ENCODE results near the gene HOTAIR. TPM values are rescaled to one million over a fixed set of nuclear protein-coding genes. Genes with fewer than 3 reads are reported as not detected.
A peak's percentile ranks its signal among the peaks of the same experiment; 100 is the strongest.

Gene HOTAIR
- total RNA-seq, 1 experiment from 2014 or later, result 5.5 TPM

DNA sequence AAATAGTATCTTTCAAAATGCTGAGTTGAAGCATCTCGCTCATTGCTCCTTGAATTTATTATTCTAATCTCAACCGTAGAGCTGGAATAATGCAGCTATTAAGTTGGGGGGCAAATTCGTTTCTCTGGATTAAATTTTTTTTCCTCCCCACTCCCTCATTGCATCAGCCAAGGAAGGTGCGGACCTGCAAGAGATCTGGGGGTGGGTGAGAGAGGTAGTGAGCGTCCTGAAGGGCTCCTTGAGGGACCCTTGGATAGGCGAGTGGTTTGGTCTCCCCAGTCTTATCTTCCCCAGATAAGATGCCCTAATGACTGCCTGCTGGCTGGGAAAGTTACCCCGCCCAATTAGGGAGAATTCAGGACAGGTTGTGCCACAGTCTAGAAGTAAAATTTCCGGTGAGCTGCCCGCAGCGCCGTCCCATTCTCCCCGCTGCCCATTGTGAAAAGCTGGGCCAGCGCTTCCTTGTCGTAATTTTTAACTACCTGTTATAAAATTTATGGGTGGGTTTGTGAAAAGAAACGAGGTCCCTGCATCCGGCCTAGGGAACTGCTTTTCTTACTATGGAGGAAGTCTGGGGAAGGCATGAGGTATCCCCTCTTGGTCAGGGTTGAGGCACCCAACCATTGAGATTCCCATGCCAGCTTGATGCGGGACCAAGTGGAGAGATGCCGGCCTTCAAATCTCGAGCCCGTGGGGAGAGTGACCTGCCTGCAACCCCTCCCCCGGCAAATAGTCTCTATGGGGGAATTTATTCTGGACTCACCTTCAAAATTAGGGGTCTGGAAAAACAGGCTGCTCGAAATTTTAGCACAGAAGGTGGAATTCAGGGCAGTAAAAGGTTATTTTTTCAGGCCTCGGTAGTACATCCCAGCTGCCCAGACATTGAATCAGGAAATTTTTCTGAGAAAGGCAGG lies 40.5 kb upstream of the HOTAIR start:
- no peak for TF ChIP-seq EZH2 (IDR thresholded peaks at IDR 0.05; ENCODE audit: borderline replicate concordance, low read depth, low read length, poor library complexity, severe bottlenecking)
- TF ChIP-seq, protein P1, sequence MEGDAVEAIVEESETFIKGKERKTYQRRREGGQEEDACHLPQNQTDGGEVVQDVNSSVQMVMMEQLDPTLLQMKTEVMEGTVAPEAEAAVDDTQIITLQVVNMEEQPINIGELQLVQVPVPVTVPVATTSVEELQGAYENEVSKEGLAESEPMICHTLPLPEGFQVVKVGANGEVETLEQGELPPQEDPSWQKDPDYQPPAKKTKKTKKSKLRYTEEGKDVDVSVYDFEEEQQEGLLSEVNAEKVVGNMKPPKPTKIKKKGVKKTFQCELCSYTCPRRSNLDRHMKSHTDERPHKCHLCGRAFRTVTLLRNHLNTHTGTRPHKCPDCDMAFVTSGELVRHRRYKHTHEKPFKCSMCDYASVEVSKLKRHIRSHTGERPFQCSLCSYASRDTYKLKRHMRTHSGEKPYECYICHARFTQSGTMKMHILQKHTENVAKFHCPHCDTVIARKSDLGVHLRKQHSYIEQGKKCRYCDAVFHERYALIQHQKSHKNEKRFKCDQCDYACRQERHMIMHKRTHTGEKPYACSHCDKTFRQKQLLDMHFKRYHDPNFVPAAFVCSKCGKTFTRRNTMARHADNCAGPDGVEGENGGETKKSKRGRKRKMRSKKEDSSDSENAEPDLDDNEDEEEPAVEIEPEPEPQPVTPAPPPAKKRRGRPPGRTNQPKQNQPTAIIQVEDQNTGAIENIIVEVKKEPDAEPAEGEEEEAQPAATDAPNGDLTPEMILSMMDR (conservative IDR thresholded peaks at IDR 0.05; ENCODE audit: low read depth, low read length), result no peak
- no peaks in the 10 kb centered on the region for H3K9me3 ChIP-seq (ENCODE audit: low read depth, low read length, poor library complexity, severe bottlenecking)
- peak overlapping the region; percentile 97 for H3K27ac ChIP-seq (ENCODE audit: low read depth, low read length, poor library complexity, severe bottlenecking)
- intact Hi-C loops (cut with micrococcal nuclease; ENCODE audit: unreplicated experiment), result no loop called here
- no TSS peak for BruUV-seq (replicated peaks)
- H3K4me1 ChIP-seq (ENCODE audit: insufficient read depth, low read length, poor library complexity, severe bottlenecking), result peaks cover 52% of the 10 kb centered on the region
- POLR2A ChIA-PET (ENCODE audit: low non-redundant PET), result no interaction called here
- no peak for DNase-seq (ENCODE audit: low spot score)
- CTCF ChIA-PET, result interaction anchor here (1.7 kb wide), 1 partner anchor 17 kb away, joined by 6 read pairs; the partner anchor contains the start of gene HOXC5
- H3K4me3 ChIP-seq (ENCODE audit: low read depth, low read length, poor library complexity, severe bottlenecking), result peak overlapping the region; percentile 68
- no peaks in the 10 kb centered on the region for H3K36me3 ChIP-seq (ENCODE audit: insufficient read depth, low read length, poor library complexity, severe bottlenecking)
- H3K27me3 ChIP-seq (replicated peaks; ENCODE audit: insufficient read depth, low read depth, low read length, poor library complexity), result no peaks in the 10 kb centered on the region

DNA sequence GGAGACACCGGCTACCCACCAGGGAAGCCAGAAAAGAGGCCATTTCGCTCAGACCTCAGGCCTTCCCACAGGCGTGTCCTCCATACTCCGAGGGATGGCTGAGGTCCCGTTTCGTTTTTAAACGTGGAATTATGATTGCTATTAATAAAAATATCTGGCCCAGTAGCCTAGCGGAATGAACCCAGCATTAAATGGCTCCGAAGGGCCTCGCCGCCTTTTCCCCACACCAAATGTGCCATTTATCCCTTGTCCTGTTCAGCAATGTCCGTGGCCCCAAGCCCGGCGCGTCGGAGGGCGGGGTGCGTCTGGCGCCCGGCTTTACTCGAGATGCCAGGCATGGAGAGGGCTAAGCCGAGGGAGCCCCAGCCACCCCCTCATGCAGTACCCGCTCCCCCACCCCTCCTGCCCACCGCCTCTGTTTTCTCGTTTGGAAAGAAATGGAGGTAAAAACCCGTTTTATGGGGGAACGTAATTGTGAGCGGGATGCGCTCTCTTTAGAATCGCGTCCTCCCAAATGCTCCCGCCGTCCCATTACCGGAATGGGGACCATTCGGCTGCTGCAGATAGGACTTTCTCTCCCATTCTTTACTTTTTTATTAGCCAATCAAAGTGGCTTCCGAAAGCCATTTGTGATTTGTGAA lies 39.7 kb upstream of the HOTAIR start:
- no peaks in the 10 kb centered on the region for H3K27me3 ChIP-seq (replicated peaks; ENCODE audit: insufficient read depth, low read depth, low read length, poor library complexity)
- no TSS peak for BruUV-seq (replicated peaks)
- H3K27ac ChIP-seq (ENCODE audit: low read depth, low read length, poor library complexity, severe bottlenecking), result peak overlapping the region; percentile 64
- no peak for DNase-seq (ENCODE audit: low spot score)
- intact Hi-C loops (cut with micrococcal nuclease; ENCODE audit: unreplicated experiment), result no loop called here
- CTCF ChIA-PET, result interaction anchor here (1.7 kb wide), 1 partner anchor 18 kb away, joined by 6 read pairs; the partner anchor contains the start of gene HOXC5
- peaks cover 54% of the 10 kb centered on the region for H3K4me1 ChIP-seq (ENCODE audit: insufficient read depth, low read length, poor library complexity, severe bottlenecking)
- H3K4me3 ChIP-seq (ENCODE audit: low read depth, low read length, poor library complexity, severe bottlenecking), result peak overlapping the region; percentile 24
- POLR2A ChIA-PET (ENCODE audit: low non-redundant PET), result no interaction called here
- H3K9me3 ChIP-seq (ENCODE audit: low read depth, low read length, poor library complexity, severe bottlenecking), result no peaks in the 10 kb centered on the region
- H3K36me3 ChIP-seq (ENCODE audit: insufficient read depth, low read length, poor library complexity, severe bottlenecking), result no peaks in the 10 kb centered on the region
- no peak for TF ChIP-seq EZH2 (IDR thresholded peaks at IDR 0.05; ENCODE audit: borderline replicate concordance, low read depth, low read length, poor library complexity, severe bottlenecking)
- TF ChIP-seq, protein P1 (conservative IDR thresholded peaks at IDR 0.05; ENCODE audit: low read depth, low read length), result no peak

DNA sequence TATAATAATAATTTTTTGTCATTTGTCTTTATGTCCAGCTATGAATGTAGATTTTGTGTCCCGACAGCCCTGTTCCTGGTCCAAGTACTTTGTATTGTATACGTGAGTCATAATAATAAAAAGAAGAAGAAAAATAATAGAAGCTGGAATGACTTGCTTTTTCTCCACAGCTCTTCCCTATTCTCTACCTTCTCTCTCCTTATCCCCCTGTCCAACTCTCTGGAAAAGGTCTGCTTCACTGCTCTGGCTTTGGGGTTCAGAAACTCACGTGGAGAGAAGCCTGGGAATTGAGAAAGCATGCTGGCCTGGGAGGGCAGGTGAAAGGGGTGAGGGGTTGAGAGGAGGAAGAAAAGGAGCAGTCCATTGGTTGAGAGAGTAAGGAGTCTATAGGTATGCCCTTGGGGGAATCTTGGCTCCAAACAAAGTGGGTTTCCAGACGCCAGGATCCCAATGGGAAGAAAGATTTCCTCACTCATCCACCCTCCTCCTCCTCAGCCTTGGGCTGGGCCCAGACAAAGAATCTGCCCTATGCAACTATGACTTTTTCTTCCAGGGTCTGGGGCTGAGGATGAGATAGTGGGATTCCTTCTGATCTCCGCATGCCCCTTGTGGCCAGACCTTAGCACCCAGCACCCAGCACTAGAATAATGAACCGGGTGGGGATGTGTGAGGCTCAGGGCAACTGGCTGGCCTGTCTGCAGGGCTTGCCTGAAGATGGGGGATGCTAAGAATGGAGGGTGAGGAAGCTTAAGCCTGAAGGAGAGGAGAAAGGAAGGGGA lies 38.1 kb upstream of the HOTAIR start:
- Histone ChIP-seq H3K9me3 (ENCODE audit: low read depth, low read length, poor library complexity, severe bottlenecking) (no peaks in the 10 kb centered on the region), H3K4me1 (ENCODE audit: insufficient read depth, low read length, poor library complexity, severe bottlenecking) (peaks cover 52% of the 10 kb centered on the region), H3K4me3 (ENCODE audit: low read depth, low read length, poor library complexity, severe bottlenecking) (no peak overlapping the region), H3K27me3 (replicated peaks; ENCODE audit: insufficient read depth, low read depth, low read length, poor library complexity) (no peaks in the 10 kb centered on the region), H3K27ac (ENCODE audit: low read depth, low read length, poor library complexity, severe bottlenecking) (peak overlapping the region; percentile 25), H3K36me3 (ENCODE audit: insufficient read depth, low read length, poor library complexity, severe bottlenecking) (no peaks in the 10 kb centered on the region)
- BruUV-seq (replicated peaks), result no TSS peak
- TF ChIP-seq EZH2 (IDR thresholded peaks at IDR 0.05; ENCODE audit: borderline replicate concordance, low read depth, low read length, poor library complexity, severe bottlenecking), result no peak
- TF ChIP-seq, protein P1 (conservative IDR thresholded peaks at IDR 0.05; ENCODE audit: low read depth, low read length), result peak; percentile 32; the same call in 1 of the 2 replicates
- DNase-seq (ENCODE audit: low spot score), result no peak
- POLR2A ChIA-PET (ENCODE audit: low non-redundant PET), result no interaction called here
- CTCF ChIA-PET, result no interaction called here
- intact Hi-C loops (cut with micrococcal nuclease; ENCODE audit: unreplicated experiment), result no loop called here
